PFSK-1 (cell line): ENCODE measurements around the gene PRR7.

Source experiments
- FOXP2 ChIP-seq: optimal IDR thresholded peaks from 2 replicates; pipeline ENCODE3; 2011; ENCODE audit warnings: borderline replicate concordance, control low read depth, inconsistent platforms; ENCODE audit not compliant: insufficient read depth; ENCODE audit errors: extremely low read length, extremely low read depth
- POLR2AphosphoS5 ChIP-seq: IDR thresholded peaks from 2 replicates; pipeline ENCODE4 v1.6.1; 2012; ENCODE audit warnings: low read depth, mild to moderate bottlenecking, control low read depth, low read length, moderate library complexity
- REST ChIP-seq, 2 experiments: IDR thresholded peaks; 2 replicates each; pipeline versions ENCODE4 v1.6.1 to v1.8.0; 2011 to 2012; ENCODE audit warnings: low read depth in 2 of 2, low read length in 2 of 2, control low read depth in 1 of 2, inconsistent platforms in 1 of 2, mild to moderate bottlenecking in 1 of 2, moderate library complexity in 1 of 2; ENCODE audit not compliant: insufficient read depth in 1 of 2
- SIN3A ChIP-seq: IDR thresholded peaks from 2 replicates; pipeline ENCODE4 v1.6.1; 2012; ENCODE audit warnings: mild to moderate bottlenecking, low read length, moderate library complexity, borderline replicate concordance; ENCODE audit not compliant: insufficient read depth
- TAF1 ChIP-seq: IDR thresholded peaks from 2 replicates; pipeline ENCODE4 v1.6.1; 2012; ENCODE audit warnings: low read length, control low read depth, borderline replicate concordance; ENCODE audit not compliant: insufficient read depth

- TF ChIP-seq POLR2AphosphoS5 (no peak), FOXP2 (no peak), TAF1 (no peak), REST (IDR thresholded peaks at IDR 0.05; ENCODE audit: insufficient read depth in 1 of 2, low read depth in 2 of 2, low read length in 2 of 2) (no peak), SIN3A (no peak)
Observed at GRCh38 chr5:177487144-177487543, 40.5 kb downstream of the PRR7 start.
